Stromal cell of bone marrow (primary cell): ENCODE measurements around the gene CD151.

Source experiments
- DNase-seq: peaks from one replicate; pipeline ENCODE4 v3.0.0-alpha.2; 2012; ENCODE audit warnings: low read depth

CD151 gene

DNA sequence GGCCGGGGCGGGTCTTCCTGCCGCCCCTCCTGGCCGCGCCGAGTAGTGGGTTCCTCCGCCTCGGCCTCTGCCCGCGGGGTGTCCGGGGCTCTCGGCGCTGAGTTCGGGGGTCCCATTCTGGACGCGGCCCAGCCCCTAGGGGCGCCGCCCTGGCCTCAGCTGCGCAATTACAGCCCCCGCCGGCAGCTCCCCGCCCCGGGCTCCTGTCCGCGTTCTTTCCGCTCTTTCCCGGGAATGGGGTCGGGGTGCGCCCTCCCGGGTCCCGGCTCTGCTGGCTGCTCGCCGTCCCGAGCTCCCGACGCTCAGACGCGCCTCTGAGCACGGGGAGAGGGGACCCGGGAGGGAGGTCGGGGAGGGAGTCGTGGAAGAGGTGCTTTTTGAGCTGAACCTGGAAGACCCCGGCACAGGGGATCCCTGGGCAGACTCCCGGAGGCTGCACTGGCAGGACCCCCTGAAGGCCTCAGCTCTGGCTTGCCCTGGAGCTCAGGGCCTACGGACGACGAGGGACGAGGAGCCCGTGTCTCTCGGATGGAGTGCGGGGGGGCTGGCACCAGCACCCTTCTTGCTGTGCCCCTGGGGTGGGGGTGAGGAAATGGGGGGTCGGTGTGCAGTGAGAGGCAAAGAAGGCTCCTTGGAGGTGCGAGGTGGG lies 10.5 kb downstream of the CD151 start:
- DNase-seq: no peak

DNA sequence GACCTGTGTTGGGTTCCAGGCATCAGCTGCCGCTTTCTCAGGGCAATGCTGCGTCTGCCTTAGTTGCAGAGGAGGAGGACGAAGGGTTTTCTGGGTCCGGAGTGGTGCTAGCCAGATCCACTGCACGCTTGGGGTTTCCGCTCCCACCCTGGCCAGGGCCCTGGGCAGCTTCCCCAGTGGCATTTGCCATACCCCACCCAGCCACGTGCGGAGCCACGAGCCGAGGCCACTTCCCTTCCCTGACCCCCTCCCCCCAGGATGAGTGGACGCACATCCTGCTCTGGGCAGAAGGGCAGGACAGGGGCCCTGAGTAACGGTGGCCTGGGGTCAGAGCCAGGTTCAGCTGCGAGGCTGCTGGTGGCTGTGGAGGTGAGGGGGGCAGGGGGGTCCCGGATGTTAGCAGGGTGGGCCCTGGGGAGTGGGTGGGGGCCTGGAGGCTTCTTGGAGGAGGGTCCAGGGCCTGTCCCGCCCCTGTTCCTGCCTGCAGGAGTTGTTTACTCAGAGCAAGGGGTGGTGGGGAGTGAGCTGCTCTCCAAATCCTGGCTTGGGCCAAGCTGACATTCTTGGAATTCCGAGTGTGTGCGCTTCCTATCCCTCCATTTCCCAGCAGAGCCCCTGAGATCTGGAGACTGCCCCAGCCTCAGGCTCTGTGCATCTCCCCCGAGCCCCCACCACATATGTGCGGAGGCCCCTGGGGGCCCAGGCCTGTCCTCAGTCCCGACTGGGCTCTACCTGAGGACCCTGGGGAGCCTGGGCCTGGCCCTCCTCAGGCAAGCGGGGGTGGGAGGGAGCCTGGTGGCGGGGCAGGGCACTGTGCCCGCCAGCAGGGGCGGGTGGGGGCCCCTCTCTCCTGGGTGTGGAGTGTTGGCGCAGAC lies 11.3 kb downstream of the CD151 start:
- DNase-seq: peak; percentile 92

DNA sequence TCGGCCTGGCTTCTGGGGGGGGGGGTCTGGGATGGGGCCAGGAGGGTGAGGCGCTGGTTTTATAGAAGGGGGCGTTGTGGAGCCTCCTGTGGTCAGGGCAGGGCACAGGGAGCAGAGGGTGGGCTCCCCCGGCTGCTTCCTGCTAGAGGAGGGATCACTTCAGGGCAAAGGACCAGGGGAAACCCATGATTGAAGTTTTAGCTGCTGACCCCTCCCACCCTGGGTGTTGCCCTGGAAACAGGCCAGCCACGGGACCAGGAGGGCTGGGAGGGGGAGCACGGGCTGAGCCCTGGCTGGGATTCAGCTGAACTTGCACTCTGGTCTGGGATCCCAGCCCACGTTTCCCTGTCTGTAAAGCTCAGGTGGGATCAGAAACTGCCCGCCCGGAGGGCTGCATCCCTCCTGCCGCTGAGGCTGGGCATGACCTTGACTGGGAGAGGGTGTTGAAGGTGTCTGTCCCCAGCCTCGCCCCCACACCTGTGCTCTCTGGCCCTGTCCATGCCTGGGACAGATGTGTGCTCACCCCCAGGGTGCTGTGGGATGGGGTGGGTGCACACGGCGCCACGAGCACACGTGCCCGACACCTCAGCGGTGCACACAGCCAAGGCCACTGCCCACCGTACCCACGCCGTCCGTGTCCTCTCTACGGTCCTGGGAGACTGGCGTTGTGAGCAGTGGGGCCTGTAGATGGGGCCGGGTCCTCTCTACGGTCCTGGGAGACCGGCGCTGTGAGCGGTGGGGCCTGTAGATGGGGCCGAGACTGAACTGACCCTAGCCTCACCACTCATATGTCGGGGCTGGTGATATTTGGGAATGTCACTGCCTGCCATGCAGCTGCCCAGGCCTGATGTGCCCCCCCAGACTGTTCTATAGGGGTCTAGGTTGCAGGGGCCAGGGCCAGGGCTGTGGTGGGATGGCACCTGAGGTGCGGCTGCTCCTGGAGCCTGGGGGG lies 12.2 kb downstream of the CD151 start:
- peak; percentile 92 for DNase-seq

DNA sequence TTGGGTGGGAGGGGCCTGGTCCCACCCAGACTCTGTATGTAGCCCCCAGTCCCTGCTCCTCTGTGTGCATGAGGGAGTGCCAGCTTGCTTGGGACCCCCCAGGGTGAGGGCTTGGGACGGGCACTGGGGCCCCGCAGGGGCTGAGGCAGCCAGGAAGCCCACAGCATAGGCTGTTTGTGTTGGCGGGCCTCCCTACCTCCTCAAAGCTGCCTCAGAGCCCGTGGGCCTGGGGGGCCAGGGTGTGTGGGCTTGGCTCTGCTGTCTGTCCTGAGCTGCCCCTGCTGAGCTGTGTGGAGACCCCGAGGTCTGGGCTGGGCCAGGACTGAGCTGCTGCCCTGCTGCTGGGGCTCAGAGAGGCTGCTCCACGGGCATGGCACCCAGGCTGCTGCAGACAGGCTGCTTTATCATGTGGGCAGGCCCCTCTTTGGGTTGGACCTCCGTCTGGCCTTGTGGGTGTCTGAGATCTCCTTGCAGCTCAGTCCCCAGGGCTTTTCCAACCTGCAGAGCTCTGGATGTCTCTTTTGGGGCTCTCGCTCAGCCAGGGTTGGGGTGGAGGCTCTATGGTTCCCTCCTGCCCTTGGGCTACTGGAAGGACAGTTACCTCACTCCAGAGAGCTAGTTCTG lies 13.2 kb downstream of the CD151 start:
- no peak for DNase-seq

DNA sequence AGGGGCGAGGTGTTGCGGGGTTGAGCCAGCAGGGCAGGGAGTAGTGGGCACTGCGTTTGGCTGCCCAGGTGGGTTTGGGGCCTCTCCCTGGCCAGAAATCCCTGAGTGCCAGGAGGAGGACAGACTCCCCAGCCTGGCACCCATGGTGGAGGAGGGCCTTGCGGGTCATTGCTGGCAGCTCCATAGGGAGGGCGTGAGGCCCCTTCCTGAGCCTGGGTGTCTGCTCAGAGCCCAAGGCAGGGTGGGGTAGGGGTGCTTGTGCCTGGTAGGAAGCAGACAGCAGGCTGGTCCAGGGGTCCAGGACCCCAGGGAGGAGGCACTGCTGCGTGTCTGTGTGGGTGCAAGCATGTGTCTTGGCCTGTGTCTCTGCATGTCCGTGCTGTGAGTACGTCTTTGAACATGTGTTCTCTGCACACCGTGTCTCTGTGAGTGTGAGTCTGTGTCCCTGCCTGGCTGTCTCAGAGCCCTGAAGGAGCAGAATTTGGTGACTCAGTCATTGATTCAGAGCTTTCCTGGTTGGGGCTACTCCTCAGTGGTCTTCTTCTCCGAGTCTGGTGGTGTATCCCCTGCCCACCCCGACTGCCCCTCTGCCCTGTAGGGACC lies 13.8 kb downstream of the CD151 start:
- DNase-seq: no peak

DNA sequence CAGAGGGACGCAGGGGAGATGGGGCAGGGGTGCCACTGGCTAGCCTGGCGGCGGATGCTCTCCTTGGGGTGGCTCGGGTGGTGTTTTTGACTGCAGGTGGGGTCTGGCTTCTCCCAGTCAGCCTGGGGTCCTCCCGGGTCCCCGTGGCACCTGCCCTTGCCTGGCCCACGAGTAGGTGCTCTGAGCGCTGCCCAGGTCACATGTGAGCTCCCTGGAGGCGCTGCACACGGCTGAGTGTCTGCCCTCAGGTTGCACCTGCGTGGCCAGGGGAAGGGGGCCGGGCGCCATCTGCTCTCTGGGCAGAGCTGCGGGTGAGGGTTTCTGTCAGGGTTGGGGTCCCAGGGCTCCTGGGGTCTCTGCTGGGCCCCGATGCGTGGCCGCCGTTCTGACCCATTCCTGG lies 15.1 kb downstream of the CD151 start:
- DNase-seq: no peak

DNA sequence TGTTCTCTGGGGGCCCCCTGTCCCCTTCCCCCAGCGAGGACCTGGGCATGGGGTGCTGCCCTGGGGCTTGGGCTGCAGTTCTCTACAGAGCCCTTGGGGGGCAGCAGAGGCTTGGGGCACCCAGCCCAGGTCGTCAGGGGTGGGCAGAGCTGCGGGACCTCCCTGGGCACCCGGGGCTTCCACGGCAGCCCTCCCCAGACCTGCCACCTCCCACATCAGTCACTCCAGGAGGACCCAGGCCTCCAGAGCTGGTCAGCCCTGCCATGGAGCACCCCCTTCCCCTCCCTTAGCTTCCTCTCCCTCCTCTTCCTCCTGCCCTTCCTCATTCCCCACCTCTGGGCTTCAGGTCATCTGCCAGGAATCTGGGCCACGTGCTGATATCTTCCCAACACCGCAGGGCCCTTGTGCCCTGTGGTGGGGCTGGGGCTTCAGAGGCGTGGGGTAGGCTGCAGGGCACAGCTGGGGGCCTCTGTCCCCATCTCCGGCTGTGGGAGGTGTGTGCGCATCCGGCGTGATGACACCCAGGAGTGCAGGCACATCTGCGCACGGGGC lies 15.7 kb downstream of the CD151 start:
- DNase-seq: no peak

DNA sequence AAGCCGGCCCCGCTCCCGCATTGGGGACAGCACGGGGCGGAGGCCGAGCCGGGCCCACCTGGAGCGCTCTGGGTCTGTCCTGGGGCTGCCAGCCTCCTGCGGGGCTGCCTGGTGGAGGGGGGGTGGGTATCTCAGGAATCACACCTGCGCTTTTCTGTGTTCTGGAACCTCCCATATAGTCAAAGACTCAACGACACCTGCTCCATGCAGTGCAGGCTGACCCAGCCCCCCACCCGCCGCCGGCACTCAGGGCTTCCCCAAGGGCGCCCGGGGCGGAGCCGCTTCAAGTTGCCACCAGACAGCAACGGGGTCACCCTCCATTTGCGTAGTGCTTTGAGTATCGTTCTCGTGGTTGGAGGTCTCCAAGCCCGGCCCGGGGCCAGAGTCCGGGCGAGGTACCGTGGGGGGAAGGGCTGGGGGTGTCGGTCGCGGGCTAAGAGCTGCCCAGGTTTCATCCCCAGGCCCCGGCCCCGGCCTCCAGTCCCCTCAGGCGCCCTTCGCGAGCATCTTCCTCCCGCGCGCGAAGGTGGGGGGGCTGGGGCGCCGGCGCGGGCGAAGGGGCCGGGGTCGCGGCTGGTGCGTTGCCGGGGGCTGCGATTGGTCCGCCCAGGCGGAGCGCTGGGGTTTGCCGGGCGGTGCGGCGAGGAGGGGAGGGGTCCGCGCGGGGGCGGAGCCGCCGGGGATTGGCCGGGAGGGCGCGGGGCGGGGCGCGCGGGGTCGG lies 16.5 kb downstream of the CD151 start:
- no peak for DNase-seq

DNA sequence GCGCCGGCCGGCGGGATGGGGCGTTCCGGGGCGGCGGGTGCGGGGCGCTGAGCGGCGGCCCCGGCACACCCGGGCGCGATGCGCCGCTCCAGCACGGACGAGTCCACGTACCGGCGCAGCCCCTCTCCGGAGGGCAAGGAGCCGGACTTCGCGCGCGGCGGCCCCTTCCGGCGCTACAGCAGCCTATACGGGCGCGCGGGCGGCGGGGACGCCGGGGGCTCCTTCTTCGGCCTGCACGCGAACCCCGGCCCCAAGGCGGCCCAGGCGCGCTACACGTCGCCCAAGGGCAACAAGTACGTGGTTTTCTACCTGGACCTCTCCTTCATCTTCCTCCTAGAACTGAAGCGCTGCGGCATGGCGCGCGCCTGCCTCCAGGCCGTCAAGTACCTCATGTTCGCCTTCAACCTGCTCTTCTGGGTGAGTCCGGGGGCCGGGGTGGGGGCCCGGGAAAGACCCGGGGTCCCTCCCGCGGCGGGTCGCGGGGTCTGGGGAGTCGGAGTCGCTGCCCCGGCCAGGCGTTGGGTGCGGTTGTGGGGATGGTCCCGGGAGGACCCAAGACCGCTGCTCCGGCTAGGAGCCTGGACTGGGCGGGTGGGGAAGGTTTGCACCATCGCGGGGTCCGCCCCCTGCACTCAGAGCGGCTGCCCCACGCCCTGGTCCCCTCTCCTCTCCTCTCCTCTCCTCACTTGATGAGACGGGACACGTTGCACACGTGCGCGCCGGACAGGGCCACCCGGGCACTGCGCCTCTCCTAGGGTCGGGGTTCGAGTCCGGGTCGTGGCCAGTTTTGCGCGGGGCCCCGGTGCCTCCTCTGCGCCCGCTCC lies 17.4 kb downstream of the CD151 start:
- DNase-seq: no peak

DNA sequence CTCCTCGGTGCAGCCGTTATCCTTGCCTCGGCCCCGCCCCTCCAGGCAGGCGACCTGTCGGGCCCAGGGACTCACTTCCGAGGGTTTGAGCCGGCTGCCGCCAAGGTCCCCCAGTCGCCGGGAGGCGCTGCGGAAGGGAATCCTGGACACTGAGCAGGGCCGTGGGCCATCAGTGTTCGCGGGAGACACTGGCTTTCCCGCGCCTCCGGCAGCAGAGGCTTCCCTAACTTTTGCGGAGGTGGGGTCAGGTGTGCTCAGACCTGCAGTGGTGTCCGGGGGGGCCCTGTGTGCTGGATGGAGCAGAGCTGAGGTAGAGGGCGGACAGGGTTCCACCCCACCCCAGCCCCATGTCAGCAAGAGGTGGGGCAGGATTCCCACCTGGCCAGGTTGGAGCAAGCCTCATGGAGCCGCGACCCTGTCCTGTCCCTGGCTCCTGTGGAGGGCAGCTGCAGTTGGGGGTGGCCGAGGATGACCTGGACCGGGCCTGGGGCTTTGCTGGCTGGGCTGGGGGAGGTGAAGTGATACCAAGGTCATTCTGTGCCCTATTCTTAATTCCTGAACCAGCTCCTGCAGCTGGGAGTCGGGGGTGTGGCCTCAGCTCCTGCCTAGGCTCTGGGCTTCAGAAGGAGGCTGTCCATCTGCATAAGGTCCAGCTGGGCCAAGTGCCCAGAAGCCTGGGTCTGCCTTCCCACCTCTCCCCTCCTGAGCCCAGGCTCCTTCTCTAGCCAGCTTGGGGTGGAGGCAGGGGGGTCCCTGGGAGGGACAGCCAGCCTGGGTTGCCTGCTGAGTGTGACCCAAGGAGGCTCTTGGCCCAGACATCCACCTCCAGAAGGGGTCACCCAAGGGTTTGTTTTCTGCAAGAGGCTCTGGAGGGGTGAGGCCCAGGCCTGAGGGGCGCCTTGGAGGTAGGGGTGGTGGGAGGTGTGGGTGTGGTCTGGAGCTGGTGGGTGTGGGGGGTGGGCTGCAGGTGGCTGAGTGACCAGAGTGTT lies 18.3 kb downstream of the CD151 start:
- DNase-seq: no peak

DNA sequence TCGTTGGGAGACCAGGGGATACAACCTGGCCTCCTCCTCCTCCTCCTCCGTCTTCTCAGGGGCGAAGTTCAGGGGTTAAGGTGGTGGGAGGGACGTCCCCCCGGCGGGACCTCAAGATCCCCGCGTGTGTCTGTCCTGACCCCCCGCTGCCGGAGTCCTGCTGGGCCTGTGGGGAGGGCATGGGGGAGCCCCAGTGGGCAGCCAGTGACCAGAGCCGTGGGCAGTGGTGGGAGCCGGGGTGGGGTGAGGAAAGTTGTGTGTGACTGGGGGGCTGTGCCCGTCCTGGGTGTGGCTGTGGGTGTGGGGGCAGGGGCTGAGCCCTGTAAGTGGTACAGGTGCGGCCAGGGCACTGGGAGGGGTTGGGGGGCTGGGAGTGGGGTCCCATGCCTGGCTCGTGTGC lies 20.0 kb downstream of the CD151 start:
- DNase-seq: no peak

DNA sequence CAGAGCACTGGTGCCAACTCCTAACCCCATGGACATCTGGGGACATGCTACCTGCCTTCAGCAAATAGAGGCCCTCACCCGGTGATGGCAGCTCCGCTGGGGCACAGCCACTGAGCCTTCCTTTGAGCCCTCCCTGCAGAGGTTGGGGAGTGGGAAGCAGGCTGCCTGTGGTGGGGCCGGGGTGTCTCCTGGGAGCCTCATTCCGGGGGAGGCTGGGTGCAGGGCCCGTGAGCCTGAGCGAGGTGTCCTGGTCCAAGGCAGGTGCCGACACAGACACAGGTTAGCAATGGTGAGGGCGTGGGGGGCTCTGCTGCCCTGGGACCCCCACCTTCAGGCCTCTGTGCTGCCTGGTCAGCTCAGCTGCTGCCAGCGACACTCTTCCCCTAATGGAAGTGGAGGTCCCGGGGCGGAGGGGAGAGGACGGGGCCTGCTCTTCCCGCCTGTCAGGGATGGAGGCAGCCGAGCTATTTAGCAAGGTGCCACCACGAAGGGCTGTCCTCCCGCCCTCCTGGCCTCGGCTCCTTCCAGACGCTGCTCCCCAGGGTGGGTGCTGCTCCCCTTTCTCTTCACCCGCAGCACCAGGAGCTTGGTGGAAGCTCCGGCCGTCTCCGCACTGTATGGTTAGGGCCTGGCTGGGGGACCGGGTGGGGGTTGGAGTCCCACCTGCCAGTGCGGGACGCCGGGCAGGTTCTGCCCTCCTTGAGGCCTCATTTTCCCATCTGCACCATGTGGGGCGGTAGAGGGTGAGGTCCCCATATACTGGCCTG lies 21.1 kb downstream of the CD151 start:
- no peak for DNase-seq

DNA sequence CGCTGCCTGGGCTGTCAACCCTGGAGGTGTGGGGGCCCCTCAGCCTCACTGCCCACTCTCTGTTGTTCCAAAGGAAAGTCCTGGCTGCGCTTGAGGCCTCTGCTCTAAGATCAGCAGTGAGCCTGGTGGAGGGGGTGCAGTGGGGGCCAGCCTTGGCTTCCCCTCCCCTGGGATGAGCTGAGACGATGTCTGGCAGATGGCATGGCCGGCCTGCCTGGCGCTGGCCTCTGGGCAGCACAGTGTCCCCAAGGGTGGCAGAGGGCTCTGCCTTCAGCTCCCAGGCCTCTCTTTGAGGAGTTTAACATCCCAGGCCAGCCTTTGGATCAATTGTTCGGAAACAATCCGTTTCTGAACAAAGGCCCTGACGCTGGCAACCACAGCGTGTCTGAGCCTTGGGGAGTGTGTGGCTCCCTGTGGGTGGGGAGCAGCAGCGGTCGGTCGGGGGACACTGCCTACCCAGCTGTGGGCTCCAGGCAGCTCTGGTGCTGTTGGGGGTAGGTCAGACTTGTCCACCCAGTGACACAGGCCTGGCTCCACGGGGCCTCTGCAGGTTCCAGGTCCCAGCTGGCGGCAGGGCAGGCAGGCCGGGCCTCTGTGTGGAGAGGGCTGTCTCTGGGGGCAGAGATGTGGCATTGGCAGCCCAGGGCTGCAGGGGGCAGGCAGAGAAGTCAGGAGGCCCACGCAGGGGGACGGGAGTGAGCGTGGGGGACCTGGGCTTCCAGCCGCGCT lies 22.0 kb downstream of the CD151 start:
- DNase-seq: no peak

DNA sequence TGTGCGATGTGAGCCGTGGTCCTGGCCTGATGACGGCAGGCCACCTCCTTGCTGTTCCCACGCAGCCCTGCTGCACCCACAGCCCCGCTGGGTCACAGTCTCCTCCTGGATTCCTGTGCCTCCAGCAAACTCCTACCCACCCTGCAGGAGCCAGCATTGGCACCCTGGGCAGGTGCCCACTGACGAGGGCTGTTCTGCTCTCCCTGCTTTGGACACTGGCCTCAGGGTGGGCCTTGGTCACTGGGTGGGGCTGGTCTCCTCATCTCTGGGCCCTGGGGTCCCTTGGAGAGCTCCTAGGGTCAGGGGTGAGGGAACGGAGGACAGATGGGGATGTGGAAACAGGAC lies 22.6 kb downstream of the CD151 start:
- DNase-seq: no peak

DNA sequence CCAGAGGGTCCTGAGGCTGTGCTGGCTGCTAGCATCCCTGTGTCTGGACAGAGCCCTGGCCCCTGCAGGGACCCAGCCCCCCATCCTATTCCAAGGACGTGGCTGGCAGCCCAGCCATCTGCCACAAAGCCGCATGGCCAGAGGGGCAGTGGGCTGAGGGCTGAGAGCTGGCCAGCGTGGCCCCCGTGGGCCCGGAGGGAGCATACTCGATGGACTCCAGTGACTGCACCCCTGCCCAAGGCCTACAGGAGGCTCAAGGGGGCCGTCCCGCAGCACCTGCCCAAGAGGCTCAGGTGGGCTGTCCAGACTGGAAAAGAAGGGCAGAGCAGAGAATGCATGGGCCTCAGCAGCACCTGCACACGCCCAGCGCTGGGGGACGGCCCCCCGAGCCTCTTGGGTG lies 23.0 kb downstream of the CD151 start:
- DNase-seq: no peak

DNA sequence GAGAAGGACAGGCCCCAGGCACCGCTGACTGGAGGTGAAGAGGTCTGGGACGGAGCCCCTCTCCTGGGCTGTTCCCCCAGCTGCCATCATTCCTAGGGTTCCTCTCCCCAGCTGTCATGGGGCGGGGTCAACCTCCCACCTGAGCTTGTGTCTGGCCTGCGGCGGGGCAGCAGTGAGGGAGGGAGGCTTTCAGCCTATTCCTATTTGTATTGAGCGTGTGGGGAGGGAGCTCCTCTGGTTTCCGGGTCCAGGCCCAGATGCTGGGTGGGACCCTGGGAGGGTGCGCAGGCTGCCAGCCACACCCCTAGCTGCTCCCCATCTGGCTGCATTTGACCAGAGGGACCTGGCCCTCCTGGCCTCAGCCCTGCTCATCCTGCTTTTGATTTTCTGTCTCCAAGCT lies 23.6 kb downstream of the CD151 start:
- DNase-seq: no peak
